COR-L47 (cell line): Measurements from ENCODE around the gene NPEPL1.
A peak's percentile ranks its signal among the peaks of the same experiment; 100 is the strongest.

Source experiments
- DNase-seq: peaks from one replicate; lab custom pipeline; 2025; lab: John Stamatoyannopoulos, UW

NPEPL1 gene

GRCh38 chr20:58658760-58659159 lies 33.8 kb upstream of the NPEPL1 start:
- no peak for DNase-seq

DNA sequence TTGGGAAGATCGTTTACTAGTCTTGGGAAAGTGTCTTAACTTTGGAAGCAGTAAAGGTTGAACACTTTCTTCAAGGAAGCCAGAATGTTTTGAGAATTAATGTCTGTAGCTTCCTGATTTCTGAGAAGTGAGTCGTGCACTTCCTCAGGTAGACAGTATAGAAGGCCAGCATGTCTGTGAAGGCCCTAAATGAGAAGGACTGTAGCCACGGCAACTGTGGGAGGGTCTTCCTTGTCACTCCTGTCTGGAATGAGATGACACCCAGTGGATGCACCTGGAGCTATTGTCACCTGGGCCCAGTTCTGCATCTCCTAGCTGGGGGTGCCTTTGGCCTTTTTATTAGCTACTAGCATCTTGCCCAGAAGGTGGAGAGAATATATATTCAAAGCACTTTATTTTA lies 32.8 kb upstream of the NPEPL1 start:
- DNase-seq: peak; percentile 59

GRCh38 chr20:58660855-58661597 lies 31.6 kb upstream of the NPEPL1 start:
- DNase-seq: no peak

DNA sequence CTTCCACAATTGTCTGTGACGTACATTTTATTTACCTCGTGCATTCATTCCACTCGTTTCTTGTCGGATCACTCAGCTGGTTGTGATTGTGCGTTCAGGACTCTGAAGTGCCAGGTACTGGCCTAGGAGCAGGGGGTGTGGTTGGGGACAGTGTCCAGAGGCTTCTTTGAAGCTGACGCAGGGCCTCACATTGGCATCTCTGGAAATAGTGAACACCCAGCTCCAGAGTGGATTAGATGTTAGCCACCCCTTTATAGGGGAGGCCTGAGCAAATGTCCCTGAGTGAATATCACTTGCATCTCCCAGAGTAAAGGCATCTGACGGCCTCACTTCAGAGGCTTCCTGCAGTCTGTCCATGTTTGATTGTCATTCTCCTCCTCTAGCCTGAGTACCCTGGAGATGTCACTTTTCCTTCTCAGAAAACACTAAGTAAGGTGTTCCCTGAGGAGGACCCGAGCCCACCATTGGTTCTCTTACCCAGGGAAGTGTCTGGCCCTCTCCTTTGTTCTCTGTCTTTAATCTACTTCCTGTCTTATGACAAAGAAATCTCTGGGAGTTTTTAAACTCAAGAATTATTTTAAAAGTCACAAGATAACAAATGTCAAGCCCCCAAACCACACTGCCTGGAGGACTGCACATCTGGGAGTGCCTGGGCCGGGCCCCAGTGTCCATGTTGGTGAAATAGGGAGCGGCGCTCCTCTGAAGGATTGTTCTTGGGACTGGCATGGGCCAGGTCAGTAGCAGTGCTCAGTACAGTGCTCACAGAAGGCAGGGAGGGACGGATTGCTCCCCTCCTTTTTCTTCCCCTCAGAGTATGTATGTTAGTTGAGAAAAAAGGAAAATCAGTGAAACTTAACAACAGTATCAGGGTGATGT lies 30.8 kb upstream of the NPEPL1 start:
- DNase-seq: no peak

- DNase-seq: no peak
Observed at GRCh38 chr20:58664331-58664730, 28.3 kb upstream of the NPEPL1 start.

DNA sequence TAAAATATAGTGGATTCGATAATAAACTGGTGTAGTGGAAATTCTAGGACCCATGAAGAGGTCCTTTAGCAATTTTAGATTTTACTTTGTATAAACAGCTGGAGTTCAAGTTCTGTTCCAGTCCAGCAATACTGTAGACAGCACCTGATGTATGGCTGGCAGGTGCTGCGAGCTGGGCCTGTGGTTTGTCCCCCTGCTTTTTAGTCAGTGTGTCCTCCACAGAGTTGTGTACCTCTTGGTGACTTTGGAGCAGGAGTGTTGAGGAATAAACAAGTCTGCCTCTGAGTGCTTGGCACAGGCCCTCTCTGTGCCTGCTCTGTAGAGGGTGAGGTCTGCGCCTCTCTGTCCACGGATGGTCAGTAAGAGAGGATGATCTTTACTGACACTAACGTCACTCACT lies 27.7 kb upstream of the NPEPL1 start:
- no peak for DNase-seq

DNA sequence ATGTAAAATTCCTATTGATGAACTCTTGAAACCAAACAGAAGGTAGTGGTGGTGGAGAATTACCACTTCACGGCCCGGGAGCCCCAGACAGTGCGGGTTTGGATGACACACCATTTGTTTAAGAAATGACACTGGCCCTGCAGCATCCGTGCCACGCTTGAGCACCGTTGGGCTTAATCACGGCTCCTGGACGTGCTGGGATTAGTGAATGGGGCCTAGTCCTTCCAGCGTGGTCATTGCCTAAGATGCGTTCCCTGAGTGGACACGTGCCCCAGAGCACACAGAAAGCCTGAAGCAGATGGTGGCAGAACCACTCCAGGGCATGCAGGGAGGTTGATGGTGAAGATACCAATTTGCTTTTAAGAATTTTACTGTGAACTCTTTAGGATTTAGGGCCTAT lies 27.0 kb upstream of the NPEPL1 start:
- DNase-seq: no peak

GRCh38 chr20:58666702-58667101 lies 25.9 kb upstream of the NPEPL1 start:
- no peak for DNase-seq

DNA sequence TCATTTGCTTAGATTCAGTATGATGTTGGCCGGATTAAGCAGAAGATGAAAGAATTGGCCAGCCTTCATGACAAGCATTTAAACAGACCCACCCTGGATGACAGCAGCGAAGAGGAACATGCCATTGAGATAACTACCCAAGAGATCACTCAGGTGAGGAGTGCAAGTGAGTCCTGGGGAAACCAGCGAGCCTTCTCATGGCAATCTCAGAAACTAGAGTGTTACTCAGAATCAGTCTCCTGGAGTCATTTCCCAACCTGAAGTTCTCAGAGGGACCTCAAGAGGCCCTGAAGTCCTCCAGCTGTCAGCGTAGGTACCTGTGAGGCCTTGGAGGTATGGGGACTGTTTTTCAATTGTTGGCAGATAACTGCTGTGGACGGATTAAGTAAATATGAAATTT lies 24.6 kb upstream of the NPEPL1 start:
- DNase-seq: no peak

DNA sequence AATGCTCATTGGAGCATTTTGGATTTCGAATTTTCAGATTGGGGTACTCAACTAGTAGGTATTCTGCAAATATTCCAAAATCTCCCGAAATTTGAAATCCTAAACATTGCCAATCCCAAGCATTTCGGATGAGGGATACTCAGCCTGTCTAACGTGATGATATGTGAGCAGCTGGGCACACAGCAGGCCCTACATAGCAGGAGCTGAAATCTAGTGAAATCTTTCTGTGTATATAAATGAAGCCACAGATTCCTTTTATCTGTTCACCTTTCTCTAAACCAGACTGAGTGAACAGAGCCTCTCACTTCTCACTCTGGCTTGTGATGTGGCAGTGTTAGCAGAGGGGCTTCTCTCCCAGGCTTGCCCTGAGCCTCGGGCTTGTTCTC lies 23.7 kb upstream of the NPEPL1 start:
- DNase-seq: no peak

DNA sequence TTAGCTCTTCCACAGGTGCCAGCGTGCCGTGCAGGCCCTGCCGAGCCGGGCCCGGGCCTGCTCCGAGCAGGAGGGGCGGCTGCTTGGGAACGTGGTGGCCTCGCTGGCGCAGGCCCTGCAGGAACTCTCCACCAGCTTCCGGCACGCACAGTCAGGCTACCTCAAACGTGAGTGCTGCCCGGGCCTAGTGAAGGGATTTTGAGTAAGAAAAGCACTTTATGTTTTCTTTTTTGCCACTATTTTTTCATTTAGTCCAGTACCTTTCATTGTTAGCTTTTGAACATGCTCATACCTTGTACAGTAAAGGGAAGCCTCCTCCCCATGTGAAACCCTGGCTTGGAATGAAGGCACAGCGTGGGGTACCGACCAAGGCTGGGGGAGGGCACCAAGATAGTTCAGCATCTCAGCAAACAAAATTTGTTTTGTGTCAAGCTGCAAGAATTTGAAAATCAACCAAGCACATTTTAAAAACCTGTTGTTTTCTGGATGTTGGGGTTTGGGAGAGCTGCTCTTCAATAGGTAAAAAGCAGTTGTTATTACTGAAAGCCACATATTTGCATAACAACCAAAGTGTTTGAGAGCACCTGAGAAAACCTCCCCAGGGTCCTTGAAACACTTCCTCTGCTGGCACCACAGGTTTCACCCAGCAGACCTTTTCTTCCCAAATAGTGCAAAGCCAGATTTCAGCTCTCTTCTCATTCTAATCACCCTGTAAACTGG lies 23.2 kb upstream of the NPEPL1 start:
- DNase-seq: no peak

GRCh38 chr20:58670102-58670501 lies 22.5 kb upstream of the NPEPL1 start:
- no peak for DNase-seq

DNA sequence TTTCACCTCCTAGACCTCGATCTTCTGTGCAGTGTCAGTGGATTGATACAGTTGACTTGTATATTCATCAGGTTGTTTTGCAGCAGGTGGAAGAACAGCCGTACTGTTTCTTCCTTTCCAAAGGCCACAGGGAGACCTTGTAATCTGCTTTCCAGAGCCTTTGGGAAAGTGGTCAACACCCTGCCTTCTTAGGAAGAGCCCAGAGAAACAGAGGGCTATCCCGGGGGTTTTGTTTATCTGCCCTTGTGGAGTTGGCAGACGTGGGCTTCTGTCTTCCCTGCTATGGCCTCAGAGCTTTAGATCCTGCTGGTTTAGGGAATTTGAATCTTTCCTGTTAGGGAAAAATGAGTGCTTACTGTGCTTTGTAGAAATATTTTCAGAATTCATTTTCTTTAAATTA lies 21.9 kb upstream of the NPEPL1 start:
- DNase-seq: no peak

DNA sequence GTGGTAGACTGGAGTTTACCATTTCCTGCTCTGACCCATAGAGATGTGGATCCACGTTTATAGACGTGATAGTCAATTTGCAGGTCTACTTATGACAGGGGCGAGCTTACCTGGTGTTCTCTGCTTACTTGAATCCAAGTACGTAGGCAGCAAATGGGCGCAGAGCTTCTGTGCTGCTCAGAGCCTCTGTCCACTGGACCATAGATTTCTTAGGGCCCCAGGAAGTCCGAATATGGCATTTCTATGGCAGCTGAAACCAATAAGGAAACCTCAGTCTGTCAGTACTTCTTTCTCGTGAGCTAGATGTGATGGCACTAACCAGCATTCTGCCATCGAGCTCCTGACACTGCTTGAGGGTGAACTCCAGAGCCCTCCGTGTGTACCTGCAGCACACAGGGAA lies 19.5 kb upstream of the NPEPL1 start:
- DNase-seq: no peak

DNA sequence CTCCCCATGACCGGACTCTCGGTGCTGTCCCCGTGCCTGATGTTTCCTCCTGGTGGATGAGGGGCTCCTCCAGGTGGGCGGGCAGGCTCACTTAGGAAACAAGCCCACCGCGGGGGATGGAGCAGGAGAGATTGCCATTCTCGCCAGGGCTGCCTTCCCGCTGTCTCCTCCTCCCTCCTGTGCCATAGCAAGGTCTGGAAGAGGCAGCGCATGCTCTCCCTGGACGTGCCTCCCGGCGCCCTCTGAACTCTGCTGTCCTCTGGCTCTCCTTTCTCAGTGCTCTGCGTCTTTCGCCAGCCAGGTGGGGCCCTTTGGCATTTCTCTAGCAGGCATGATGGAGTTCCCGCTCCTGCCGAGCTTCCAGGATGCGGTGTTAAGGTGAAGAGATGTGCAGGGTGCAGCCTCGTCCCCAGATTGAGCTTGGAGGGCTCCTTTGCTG lies 17.4 kb upstream of the NPEPL1 start:
- no peak for DNase-seq

GRCh38 chr20:58675641-58676040 lies 17.0 kb upstream of the NPEPL1 start:
- DNase-seq: no peak

GRCh38 chr20:58676161-58676560 lies 16.4 kb upstream of the NPEPL1 start:
- no peak for DNase-seq

GRCh38 chr20:58677079-58677604 lies 15.5 kb upstream of the NPEPL1 start:
- DNase-seq: no peak

DNA sequence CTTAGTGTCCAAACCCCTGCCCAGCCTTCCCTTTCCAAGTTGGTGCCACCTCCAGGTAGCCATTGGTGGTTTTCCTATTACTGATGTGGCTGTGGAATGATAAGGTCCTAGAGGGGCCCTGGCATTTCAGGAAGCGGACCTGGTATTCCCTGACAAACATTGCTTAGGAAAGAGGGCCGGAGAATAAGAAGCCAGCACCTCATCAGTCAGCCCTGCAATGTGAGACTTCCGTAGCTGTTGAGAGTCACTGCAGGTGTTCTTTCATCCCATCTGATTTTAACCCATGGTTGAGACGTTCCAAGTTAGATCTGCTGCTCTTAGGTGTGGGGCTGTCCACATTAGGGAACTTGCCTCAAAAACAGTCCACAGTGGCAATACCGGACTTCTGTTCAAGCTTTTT lies 14.8 kb upstream of the NPEPL1 start:
- DNase-seq: no peak

DNA sequence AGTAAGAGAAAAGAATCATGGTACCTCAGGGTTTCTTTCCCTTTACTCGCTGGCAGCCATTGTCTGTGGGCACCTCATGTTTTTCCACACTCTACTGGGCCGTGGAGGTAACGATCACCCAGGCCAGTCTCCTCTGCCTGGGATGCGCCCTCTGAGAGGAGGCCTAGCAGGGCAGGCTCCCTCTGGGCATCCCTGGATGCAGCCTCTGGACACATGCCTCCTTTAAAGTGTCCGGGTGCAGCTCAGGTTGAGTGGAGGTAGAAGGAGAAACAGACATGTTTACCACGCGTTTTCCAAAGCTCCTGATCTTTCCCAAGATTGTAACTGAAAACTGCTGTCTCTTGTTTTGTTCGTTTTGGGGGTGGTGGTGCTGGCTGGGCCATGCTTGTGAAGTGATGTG lies 13.8 kb upstream of the NPEPL1 start:
- no peak for DNase-seq

GRCh38 chr20:58682656-58683531 lies 9.7 kb upstream of the NPEPL1 start:
- DNase-seq: no peak

- DNase-seq: no peak
Observed at GRCh38 chr20:58684291-58684690, 8.3 kb upstream of the NPEPL1 start.
